Measurements from ENCODE around the gene INSYN2B. TPM values are rescaled to one million over a fixed set of nuclear protein-coding genes. Genes with fewer than 3 reads are reported as not detected.
"Not testable (repeated sequence)": the region's sequence is repeated elsewhere in the genome, so short reads cannot be mapped to it uniquely, and the experiment has no call there.

Gene INSYN2B
- polyA plus RNA-seq, 4 donors = 1.5 to 2.4 (median 2.1) TPM

GRCh38 chr5:169974121-169974770 lies 6.0 kb downstream of the INSYN2B start:
- no peak for DNase-seq (ENCODE audit: low read depth in 4 of 4, low spot score in 3 of 4)

DNA sequence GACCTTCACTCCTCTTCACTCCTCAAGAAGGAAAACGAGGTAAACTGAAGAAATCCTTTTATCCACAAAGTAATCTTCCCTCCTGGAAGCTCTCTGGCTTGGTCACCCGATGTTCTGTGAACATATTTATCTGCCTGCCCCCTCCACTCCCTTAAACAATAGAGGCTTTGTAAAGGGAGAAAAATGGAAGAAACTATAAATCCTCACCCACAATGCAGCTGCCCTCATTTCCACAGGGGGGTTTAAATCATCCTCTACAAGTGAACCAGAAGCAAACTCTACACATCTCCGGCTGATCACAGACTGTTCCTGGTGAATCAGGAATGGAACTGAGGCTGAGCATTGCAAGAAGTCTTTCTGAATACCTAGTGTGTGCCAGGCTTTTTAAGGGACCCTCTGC lies 7.2 kb downstream of the INSYN2B start:
- no peak for DNase-seq (ENCODE audit: low read depth in 4 of 4, low spot score in 3 of 4)

- DNase-seq (ENCODE audit: low read depth in 4 of 4, low spot score in 3 of 4) = no peak
These were observed 8.5 kb downstream of the INSYN2B start for GRCh38 chr5:169971780-169972179.

DNA sequence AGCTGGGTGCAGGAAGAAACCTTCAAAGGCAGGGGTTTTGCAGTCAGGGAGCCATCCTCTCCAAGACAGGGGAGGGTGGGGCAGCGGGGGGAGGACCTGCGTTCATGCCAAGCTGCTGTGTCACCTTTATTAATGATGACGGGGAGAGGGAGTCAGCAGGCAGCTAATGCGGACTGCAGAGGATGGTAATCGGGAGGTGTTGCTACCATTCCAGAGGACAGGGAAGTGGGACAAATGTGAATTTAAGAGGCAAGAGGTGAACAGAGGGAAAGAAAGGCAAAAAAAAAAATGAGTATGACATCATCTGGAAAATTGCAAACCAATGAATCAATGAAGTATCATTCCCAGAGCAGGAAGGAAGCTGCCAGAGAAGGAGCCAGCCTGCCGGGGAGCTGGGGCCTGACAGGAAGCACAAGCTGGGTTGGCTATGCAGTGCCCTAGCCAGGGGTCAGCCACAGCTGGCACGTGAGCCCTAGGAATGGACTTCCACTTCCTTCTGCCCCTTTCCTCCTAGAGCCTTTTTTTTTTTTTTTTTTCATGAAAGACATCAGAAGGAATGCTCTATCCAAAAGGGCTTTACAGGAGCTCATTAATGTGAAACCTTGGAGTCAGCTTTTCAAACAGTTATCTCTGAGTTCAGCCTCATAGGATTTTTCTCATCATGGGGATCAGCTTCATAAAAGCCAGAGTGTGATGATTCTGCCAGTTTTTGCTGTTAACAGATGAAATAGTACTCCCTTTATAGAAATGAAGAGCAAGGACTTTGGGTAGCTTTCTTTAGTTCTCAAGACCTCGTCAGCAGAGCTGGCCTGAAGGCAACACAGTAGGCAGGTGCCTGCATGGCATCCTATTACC lies 9.2 kb downstream of the INSYN2B start:
- DNase-seq (ENCODE audit: low read depth in 4 of 4, low spot score in 3 of 4) = no peak

- DNase-seq (ENCODE audit: low read depth in 4 of 4, low spot score in 3 of 4) = no peak
These were observed 10.0 kb downstream of the INSYN2B start for GRCh38 chr5:169970339-169970738.

- DNase-seq (ENCODE audit: low read depth in 4 of 4, low spot score in 3 of 4) = no peak
These were observed 16.0 kb downstream of the INSYN2B start for GRCh38 chr5:169964246-169964645.

DNA sequence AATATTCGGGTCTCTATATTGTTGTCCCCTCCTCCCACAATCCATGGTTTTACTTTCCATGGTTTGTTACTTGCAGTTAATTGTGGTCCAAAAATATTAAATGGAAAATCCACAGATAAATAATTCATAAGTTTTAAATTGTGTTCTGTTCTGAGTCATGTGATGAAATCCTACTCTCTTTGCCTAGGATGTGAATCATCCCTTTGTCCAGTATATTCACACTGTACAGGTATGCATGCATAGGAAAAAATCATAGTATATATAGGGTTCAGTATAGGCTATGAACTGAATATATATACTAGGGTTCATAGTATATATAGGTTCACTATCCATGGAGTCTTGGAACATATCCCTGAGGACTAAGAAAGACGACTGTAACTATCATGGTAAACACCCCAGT lies 19.6 kb downstream of the INSYN2B start:
- no peak for DNase-seq (ENCODE audit: low read depth in 4 of 4, low spot score in 3 of 4)

DNA sequence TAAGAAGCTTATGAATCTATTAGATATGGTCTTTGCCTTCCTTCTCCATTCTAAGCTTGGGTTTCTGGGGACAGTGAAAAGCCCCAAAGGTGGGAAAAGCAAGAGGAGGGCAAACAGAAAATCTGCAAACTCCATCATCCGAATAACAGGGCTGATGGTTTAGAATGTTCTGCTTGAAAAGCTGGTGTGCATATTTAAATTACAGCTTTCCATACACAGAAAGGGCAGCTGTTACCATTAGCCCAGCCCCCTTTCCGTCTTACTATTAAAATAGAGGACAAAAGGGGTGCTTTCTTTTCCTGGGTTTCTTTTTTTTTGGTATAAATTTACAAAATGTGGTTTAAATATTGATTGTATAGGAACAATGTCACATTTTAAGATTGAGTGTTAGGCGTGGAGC lies 22.0 kb downstream of the INSYN2B start:
- no peak for DNase-seq (ENCODE audit: low read depth in 4 of 4, low spot score in 3 of 4)

DNA sequence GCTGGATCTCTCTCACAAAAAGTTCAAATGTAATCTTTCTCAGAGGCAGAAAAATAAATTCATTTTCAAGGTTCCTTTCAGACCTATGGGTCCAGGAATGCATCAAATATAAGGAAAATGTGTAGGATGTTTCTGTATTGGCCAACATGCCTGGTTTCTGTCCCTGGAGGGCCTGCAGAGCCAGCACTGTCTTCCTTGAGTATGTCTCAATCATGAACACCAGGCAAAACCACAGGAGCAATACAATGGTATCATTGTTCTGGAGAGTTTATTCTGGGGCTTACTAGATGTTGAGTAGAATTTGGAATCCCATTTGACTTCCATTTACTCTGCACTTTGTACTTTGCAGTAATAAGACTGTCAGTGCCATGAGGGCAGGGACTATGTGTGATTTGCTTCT lies 23.5 kb downstream of the INSYN2B start:
- no peak for DNase-seq (ENCODE audit: low read depth in 4 of 4, low spot score in 3 of 4)

DNA sequence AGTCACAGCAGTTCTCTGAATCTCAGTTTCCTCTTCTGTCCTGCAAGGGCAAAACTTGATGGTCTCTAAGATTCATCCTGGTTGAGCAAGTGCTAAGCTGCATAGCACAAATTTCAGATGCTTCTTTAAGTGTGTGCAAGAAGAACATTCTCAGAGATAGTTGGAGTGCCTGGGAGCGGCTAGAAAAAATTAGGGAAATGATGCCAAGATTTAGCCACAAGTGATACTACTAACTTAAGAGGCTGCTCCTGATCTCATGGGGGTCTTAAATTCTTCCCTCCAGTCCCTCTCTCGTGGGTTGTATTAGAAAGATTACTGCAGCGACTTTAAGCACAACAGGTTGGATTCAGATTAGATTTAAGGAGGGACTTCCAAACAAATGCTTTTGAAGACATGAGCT lies 24.2 kb downstream of the INSYN2B start:
- DNase-seq (ENCODE audit: low read depth in 4 of 4, low spot score in 3 of 4) = no peak

GRCh38 chr5:169954786-169955185 lies 25.5 kb downstream of the INSYN2B start:
- no peak for DNase-seq (ENCODE audit: low read depth in 4 of 4, low spot score in 3 of 4)

DNA sequence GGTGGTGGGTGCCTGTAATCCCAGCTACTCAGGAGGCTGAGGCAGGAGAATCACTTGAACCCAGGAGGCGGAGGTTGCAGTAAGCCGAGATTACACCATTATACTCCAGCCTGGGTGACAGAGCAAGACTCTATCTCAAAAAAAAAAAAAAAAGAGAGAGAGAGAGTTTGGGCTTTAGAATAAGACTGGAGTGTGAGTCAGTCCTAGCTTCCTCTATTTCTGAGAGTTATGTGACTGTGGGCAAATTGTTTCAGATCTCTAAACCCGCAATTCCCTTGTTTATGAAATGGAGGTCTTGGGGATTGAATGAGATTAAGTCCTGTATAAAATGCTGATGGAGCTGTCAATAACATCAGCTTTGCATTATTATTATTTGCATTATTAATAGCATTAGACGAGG lies 27.1 kb downstream of the INSYN2B start:
- DNase-seq (ENCODE audit: low read depth in 4 of 4, low spot score in 3 of 4) = not testable (repeated sequence)

- DNase-seq (ENCODE audit: low read depth in 4 of 4, low spot score in 3 of 4) = no peak
These were observed 30.0 kb downstream of the INSYN2B start for GRCh38 chr5:169950333-169950732.

DNA sequence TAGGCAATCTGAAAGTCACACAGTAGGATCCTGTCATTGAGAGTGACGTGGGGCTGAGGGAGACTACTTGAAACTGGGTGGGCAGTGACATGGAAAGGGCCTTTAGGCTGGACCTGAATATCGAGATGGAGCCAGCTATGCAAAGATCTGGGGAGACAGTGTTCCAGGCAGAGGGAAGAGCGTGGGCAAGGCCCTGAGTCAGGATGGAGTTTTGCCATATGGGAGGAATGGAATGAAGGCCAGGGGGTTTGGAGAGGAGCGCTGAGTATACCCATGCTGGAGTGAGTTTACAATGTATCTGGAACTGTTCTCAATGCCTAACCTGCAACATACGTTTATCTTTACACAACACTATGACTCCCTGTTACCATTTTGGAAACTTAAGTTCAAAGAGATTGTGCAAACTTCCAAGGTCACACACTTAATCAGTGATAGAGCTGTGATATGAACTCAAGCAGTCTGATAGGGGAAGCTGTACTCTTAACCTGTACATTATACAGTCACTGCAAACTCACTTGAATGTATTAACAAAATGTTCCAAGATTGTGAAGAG lies 33.5 kb downstream of the INSYN2B start:
- no peak for DNase-seq (ENCODE audit: low read depth in 4 of 4, low spot score in 3 of 4)

GRCh38 chr5:169945831-169946261 lies 34.4 kb downstream of the INSYN2B start:
- peak in 1 of 4 donors; percentile 14 for DNase-seq (ENCODE audit: low read depth in 4 of 4, low spot score in 3 of 4)

GRCh38 chr5:169944922-169945680 lies 35.2 kb downstream of the INSYN2B start:
- no peak for DNase-seq (ENCODE audit: low read depth in 4 of 4, low spot score in 3 of 4)

DNA sequence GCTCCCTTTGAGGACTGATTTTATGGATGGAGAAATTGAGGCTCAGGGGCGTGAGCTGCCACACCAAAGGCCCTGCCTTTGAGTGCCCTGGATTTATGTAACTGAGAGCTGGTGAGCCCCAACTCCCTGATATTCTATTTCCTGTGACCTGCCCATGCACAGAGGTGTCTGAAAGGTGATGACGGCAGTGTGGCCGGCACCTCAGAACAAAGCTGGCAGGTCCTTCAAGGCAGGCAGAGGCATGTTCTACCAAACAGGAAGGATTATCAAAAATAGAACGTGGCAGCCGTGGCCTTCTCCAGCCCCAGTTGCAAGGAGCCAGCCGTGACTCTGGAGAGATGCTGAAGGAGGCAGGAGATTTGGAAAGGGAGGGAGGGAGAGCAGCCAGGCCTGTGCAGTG lies 36.2 kb downstream of the INSYN2B start:
- no peak for DNase-seq (ENCODE audit: low read depth in 4 of 4, low spot score in 3 of 4)

GRCh38 chr5:169943026-169943425 lies 37.3 kb downstream of the INSYN2B start:
- DNase-seq (ENCODE audit: low read depth in 4 of 4, low spot score in 3 of 4) = no peak

DNA sequence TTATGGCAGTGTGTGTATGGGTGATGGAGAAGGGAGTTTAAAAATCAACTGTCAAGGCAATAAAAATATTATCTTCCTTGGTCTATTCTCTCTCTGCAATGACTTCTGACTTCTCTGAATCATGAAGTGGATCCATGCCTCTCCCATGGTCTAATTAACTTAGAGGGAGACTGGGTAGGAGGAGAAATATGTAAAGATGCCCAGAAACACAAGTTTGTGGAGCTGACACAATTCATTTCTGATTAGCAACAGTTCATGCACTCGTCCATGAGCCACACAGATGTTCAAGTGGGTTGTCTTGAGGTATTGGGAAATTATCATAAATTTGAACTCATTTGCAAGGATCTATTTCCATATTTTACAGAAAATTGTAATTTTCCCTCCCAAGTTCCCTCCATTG lies 38.1 kb downstream of the INSYN2B start:
- DNase-seq (ENCODE audit: low read depth in 4 of 4, low spot score in 3 of 4) = no peak

- DNase-seq (ENCODE audit: low read depth in 4 of 4, low spot score in 3 of 4) = no peak
These were observed 38.8 kb downstream of the INSYN2B start for GRCh38 chr5:169941542-169941941.

DNA sequence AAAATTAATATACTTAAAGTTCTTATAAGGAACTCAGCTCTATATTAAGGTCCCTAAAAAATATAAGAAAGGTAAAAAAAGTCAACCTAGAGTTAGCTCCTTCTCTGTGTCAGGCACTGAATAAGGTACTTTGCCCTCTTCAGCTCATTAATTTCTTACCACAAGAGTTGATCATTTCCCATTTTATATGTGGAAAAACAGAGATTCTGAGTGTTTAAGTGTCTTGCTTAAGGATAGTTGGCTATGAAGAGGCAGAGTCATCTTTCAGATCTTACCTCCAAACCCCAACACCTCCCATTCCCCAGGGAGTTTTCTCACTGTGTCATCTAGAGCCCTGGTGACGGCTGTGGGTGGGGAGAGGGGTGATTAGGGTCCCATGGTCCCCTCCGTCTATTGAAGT lies 40.6 kb downstream of the INSYN2B start:
- DNase-seq (ENCODE audit: low read depth in 4 of 4, low spot score in 3 of 4) = no peak
